Aortic smooth muscle cell (primary cell): ENCODE measurements around the gene PRSS23. TPM values are rescaled to one million over a fixed set of nuclear protein-coding genes. Genes with fewer than 3 reads are reported as not detected.

Experiments
- total RNA-seq: library from RNA; depleted of rRNA; stranded (reverse); fragments of >200 nt; gene quantifications from 2 replicates; pipeline ENCODE4 v1.2.3, GENCODE V29; 2014

The PRSS23 gene, protein sequence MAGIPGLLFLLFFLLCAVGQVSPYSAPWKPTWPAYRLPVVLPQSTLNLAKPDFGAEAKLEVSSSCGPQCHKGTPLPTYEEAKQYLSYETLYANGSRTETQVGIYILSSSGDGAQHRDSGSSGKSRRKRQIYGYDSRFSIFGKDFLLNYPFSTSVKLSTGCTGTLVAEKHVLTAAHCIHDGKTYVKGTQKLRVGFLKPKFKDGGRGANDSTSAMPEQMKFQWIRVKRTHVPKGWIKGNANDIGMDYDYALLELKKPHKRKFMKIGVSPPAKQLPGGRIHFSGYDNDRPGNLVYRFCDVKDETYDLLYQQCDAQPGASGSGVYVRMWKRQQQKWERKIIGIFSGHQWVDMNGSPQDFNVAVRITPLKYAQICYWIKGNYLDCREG
- total RNA-seq = 574 and 779 TPM in 2 replicates

DNA sequence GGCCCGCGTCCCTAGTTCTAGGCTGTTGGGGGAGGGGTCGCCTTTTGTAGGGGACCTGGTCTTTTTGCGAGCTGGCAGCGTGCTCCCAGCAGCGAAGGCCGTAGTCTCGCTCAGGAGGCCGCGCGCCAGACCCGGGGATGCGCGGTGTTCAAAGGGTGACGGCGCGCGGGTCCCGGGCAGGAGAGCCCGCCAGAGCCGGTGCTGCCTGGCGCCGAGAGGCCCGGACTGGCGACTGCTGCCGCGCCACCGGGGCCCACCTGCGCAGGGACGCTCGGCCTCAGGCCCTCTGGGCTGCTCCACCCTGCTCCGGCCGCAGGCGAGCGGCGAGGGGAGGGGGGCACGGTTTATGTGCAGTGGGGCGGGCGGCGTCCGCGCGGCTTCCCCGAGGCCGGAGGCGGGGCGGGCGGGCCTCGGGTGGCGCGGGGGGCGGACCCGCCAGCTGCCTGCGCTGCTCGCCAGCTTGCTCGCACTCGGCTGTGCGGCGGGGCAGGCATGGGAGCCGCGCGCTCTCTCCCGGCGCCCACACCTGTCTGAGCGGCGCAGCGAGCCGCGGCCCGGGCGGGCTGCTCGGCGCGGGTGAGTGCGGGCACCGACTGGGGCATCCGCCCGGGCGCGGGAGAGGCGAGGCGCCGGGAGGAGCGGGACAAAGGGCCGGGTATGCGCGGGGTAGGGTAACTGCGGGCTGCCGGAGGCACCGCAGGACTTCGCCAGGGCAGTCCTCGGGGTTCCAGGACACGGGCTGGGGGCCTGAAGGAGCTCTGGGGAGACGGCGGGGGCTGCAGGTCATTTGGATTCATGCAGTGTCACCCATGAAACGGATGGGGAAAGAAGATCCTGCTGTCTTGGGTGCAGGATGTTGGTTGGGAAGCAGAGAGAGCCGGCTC lies at the start of gene PRSS23:
Gene PRSS23 (plus strand): TSS at position 467 of the 884 bp plus-strand sequence. CDS start 7,102 bp downstream, outside the sequence.

Other genes with a start within 250 kb of the PRSS23 start
- gene ME3, start 127.9 kb upstream of the PRSS23 start, total RNA-seq = 57.3 and 64.6 TPM in 2 replicates
- 42.4 and 72.1 TPM in 2 replicates for gene FZD4, start 154.9 kb downstream of the PRSS23 start, total RNA-seq
- 22.7 and 34.1 TPM in 2 replicates for gene TMEM135, start 237.4 kb downstream of the PRSS23 start, total RNA-seq